K562 (cell line): Measurements from ENCODE around the gene HDGFL2. TPM values are rescaled to one million over a fixed set of nuclear protein-coding genes. Genes with fewer than 3 reads are reported as not detected.

Source experiments
- DPF2 ChIP-seq: fragments of 450-650 bp; IDR thresholded peaks from 2 replicates; pipeline ENCODE4 v1.6.1; 2016
- L3MBTL2 ChIP-seq: fragments of 450-650 bp; IDR thresholded peaks from 2 replicates; pipeline ENCODE4 v1.6.1; 2016; ENCODE audit warnings: mild to moderate bottlenecking, moderate library complexity
- MAFG ChIP-seq: fragments of 450-650 bp; conservative IDR thresholded peaks from 2 replicates; pipeline ENCODE4 v1.6.1; 2016; ENCODE audit warnings: missing genetic modification characterization, missing compliant biosample characterization
- POLR2G ChIP-seq: fragments of 200-400 bp; formaldehyde crosslinking; IDR thresholded peaks from 2 replicates; pipeline ENCODE4 v1.6.1; 2017; ENCODE audit warnings: low read depth, mild to moderate bottlenecking, antibody characterized with exemption, low read length, moderate library complexity
- RBFOX2 ChIP-seq: fragments of 200-400 bp; formaldehyde crosslinking; IDR thresholded peaks from 2 replicates; pipeline ENCODE4 v1.6.1; 2017; ENCODE audit warnings: low read depth, mild to moderate bottlenecking, low read length, moderate library complexity
- RBM22 ChIP-seq: fragments of 200-400 bp; formaldehyde crosslinking; IDR thresholded peaks from 2 replicates; pipeline ENCODE4 v1.6.1; 2018; ENCODE audit warnings: low read length, low read depth; ENCODE audit not compliant: poor library complexity, severe bottlenecking
- ZNF445 ChIP-seq: fragments of 250-450 bp; sonication (Bioruptor Pico); IDR thresholded peaks from 2 replicates; pipeline ENCODE4 v1.4.0; 2020; ENCODE audit warnings: low read depth, mild to moderate bottlenecking, moderate library complexity
- polyA plus RNA-seq, 8 experiments: library from polyadenylated mRNA; depleted of rRNA in 4 of 8; stranded (reverse) in 5 of 8; unstranded in 3 of 8; fragments of >200 nt; fragmentation: Nextera tagmentation in 2 of 8; fragmentation: Illumina TruSeq in 1 of 8; extraction: Ambion mirVana in 2 of 8; extraction: Trizol in 1 of 8; gene quantifications; 2 replicates each; pipeline versions ENCODE4 v1.2.1 to v1.2.3, GENCODE V29; 2011 to 2014; ENCODE audit warnings: inconsistent platforms in 1 of 8, missing spikeins in 1 of 8
- total RNA-seq, 7 experiments: library from RNA; depleted of rRNA in 6 of 7; stranded (reverse); fragments of >200 nt in 6 of 7; fragmentation: Illumina TruSeq in 2 of 7; extraction: Trizol in 2 of 7; gene quantifications; 2 replicates each; pipeline versions ENCODE4 v1.2.1 to v1.2.3, GENCODE V29; 2011 to 2021; ENCODE audit warnings: low replicate concordance in 1 of 7
- TF ChIP-seq, protein P1 (sequence below), 2 experiments: fragments of 450-650 bp; formaldehyde crosslinking in 1 of 2; IDR thresholded peaks; 2 replicates each; pipeline versions ENCODE4 v1.4.0 to v1.6.1; 2014 to 2020; ENCODE audit warnings: mild to moderate bottlenecking in 2 of 2, borderline replicate concordance in 1 of 2, low read depth in 1 of 2
- TF ChIP-seq, protein P2 (sequence below): fragments of 250-450 bp; sonication (Bioruptor Pico); IDR thresholded peaks from 2 replicates; pipeline ENCODE4 v1.4.0; 2020

HDGFL2 gene
- total and polyA plus RNA-seq, 9 of the 15 experiments (the other 6 are each of a cell fraction or from before 2014, with no cell fraction given): 0.13 to 61.7 (median 16.0) TPM

DNA sequence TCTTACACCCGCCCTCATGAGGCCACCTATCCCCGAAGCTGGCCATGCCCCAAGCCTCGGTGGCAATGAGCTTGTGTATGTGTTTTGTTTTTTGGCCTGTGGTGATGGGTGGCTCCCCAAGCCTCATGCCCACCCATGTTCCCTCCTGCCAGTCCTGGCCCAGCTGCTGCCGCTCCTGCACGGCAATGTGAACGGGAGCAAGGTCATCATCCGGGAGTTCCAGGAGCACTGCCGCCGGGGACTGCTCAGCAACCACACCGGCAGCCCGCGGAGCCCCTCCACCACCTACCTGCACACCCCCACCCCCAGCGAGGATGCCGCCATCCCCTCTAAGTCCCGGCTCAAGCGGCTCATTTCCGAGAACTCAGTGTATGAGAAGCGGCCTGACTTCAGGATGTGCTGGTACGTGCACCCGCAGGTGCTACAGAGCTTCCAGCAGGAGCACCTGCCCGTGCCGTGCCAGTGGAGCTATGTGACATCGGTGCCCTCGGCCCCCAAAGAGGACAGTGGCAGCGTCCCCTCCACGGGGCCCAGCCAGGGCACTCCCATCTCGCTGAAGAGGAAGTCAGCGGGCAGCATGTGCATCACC lies 39.1 kb upstream of the HDGFL2 start (continued):
- TF ChIP-seq MAFG (tag) (no peak), ZNF445 (CRISPR knock-in tag) (no peak), DPF2 (no peak), RBFOX2 (peak; percentile 28; the same call in 1 of the 2 replicates), RBM22 (peak; percentile 55), L3MBTL2 (no peak), POLR2G (peak; percentile 59)
- TF ChIP-seq, protein P1, sequence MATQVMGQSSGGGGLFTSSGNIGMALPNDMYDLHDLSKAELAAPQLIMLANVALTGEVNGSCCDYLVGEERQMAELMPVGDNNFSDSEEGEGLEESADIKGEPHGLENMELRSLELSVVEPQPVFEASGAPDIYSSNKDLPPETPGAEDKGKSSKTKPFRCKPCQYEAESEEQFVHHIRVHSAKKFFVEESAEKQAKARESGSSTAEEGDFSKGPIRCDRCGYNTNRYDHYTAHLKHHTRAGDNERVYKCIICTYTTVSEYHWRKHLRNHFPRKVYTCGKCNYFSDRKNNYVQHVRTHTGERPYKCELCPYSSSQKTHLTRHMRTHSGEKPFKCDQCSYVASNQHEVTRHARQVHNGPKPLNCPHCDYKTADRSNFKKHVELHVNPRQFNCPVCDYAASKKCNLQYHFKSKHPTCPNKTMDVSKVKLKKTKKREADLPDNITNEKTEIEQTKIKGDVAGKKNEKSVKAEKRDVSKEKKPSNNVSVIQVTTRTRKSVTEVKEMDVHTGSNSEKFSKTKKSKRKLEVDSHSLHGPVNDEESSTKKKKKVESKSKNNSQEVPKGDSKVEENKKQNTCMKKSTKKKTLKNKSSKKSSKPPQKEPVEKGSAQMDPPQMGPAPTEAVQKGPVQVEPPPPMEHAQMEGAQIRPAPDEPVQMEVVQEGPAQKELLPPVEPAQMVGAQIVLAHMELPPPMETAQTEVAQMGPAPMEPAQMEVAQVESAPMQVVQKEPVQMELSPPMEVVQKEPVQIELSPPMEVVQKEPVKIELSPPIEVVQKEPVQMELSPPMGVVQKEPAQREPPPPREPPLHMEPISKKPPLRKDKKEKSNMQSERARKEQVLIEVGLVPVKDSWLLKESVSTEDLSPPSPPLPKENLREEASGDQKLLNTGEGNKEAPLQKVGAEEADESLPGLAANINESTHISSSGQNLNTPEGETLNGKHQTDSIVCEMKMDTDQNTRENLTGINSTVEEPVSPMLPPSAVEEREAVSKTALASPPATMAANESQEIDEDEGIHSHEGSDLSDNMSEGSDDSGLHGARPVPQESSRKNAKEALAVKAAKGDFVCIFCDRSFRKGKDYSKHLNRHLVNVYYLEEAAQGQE (IDR thresholded peaks at IDR 0.05; ENCODE audit: borderline replicate concordance): no peak
- TF ChIP-seq, protein P1 (CRISPR knock-in tag; IDR thresholded peaks at IDR 0.05; ENCODE audit: low read depth): no peak
- TF ChIP-seq, protein P2, sequence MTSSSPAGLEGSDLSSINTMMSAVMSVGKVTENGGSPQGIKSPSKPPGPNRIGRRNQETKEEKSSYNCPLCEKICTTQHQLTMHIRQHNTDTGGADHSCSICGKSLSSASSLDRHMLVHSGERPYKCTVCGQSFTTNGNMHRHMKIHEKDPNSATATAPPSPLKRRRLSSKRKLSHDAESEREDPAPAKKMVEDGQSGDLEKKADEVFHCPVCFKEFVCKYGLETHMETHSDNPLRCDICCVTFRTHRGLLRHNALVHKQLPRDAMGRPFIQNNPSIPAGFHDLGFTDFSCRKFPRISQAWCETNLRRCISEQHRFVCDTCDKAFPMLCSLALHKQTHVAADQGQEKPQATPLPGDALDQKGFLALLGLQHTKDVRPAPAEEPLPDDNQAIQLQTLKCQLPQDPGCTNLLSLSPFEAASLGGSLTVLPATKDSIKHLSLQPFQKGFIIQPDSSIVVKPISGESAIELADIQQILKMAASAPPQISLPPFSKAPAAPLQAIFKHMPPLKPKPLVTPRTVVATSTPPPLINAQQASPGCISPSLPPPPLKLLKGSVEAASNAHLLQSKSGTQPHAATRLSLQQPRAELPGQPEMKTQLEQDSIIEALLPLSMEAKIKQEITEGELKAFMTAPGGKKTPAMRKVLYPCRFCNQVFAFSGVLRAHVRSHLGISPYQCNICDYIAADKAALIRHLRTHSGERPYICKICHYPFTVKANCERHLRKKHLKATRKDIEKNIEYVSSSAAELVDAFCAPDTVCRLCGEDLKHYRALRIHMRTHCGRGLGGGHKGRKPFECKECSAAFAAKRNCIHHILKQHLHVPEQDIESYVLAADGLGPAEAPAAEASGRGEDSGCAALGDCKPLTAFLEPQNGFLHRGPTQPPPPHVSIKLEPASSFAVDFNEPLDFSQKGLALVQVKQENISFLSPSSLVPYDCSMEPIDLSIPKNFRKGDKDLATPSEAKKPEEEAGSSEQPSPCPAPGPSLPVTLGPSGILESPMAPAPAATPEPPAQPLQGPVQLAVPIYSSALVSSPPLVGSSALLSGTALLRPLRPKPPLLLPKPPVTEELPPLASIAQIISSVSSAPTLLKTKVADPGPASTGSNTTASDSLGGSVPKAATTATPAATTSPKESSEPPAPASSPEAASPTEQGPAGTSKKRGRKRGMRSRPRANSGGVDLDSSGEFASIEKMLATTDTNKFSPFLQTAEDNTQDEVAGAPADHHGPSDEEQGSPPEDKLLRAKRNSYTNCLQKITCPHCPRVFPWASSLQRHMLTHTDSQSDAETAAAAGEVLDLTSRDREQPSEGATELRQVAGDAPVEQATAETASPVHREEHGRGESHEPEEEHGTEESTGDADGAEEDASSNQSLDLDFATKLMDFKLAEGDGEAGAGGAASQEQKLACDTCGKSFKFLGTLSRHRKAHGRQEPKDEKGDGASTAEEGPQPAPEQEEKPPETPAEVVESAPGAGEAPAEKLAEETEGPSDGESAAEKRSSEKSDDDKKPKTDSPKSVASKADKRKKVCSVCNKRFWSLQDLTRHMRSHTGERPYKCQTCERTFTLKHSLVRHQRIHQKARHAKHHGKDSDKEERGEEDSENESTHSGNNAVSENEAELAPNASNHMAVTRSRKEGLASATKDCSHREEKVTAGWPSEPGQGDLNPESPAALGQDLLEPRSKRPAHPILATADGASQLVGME (CRISPR knock-in tag): no peak
